NCI-H1436 treated with DMSO at 0.1 percent for 48 hours (cell line): Measurements from ENCODE around the gene GIN1.
"Not testable (repeated sequence)": the region's sequence is repeated elsewhere in the genome, so short reads cannot be mapped to it uniquely, and the experiment has no call there.

Source experiments
- DNase-seq: peaks from one replicate; lab custom pipeline; 2025; lab: John Stamatoyannopoulos, UW

Gene GIN1

GRCh38 chr5:103109277-103109676, 10.7 kb downstream of the GIN1 start:
- no peak for DNase-seq

DNA sequence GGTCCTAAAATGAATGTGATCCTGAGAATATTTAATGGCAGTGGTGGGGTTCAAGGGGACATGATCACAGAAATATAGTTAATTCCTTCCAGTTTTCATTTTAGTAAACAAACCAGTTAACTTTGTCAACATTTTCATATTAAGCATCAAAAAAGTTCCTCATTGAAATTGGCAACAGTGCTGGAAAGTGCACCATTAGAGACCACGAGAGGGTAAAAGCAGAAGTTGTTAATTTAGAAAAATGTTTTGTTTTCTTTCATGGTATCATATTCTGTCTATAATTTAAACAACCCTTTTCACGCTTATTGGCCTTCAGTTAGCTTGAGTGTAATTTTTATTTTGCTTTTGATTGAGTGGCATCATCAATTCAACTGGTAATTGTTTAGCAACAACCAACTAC, 11.9 kb downstream of the GIN1 start:
- no peak for DNase-seq

GRCh38 chr5:103102234-103102633, 17.7 kb downstream of the GIN1 start:
- no peak for DNase-seq

- no peak for DNase-seq
Measured at GRCh38 chr5:103101079-103101750, 18.7 kb downstream of the GIN1 start.

DNA sequence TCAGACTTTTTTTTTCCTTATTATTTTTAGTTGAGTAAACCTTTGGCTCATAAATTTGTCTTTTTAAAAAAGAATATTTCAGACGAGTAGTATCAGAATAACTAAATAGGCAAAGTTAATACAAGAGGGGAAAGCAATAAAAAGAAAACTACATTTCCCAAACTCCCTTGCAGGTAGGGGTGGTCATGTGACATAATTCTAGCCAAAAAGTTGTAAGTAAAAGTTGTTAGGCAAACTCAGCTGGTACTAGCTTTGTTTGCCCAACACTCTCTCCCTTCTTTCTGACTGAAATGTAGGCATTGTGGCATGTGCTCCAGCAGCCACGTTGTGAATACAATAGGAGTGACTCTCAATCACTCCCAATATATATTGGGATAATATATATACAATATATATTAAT, 20.9 kb downstream of the GIN1 start:
- no peak for DNase-seq

GRCh38 chr5:103094737-103095136, 25.2 kb downstream of the GIN1 start:
- no peak for DNase-seq

DNA sequence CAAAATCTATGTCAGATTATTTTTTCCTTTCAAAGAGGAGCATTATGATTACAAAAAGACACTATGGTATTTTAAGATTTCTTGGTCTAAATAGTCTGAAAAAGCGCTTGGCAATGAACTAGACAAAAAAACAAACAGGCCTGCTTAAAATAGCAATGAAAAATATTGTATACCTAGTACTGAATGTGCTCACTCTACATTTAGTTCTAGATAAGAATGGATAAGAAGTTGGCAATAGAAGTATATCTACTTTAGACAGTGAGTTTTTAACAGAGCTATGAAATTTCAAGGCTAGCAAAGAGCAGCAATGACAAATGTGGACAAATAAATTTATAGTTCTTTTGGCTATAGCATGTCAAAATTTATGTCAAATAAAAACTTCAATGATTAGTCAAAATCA, 26.2 kb downstream of the GIN1 start:
- no peak for DNase-seq

- no peak for DNase-seq
Measured at GRCh38 chr5:103092676-103093075, 27.3 kb downstream of the GIN1 start.

DNA sequence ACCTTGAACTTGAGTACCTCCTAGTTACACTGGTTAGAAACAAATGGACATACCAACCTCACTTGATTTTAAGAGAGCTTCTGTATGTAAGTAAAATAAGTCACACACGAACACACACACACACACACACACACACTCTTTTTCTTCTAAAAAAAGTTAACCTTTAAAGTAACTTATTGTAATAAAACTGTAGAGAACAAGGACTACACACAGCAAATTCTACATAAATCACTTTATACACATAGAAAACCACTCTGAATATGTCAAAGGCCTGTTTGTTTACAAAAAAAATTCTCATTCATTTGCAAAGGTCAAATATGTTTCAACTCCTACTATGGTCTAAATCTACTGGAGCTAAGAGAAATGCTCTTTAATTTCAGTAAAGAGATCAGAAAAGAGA, 29.1 kb downstream of the GIN1 start:
- no peak for DNase-seq

DNA sequence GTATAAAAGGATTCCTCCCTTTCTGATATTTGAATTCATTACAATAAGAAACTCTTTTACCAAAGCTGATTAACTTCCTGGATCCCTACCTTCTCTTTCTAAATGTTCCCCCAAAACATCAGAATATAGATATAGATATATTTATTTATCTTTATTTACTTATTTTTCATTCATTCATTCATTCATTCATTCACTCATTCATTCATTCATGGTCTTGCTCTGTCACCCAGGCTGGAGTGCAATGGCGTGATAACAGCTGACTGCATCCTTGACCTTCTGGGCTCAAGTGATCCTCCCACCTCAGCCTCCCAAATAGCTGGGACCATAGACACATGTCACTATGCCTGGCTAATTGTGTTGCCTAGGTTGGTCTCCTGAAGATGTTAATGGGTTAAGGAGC, 30.7 kb downstream of the GIN1 start:
- DNase-seq, result no peak

GRCh38 chr5:103086547-103086946, 33.4 kb downstream of the GIN1 start:
- no peak for DNase-seq

DNA sequence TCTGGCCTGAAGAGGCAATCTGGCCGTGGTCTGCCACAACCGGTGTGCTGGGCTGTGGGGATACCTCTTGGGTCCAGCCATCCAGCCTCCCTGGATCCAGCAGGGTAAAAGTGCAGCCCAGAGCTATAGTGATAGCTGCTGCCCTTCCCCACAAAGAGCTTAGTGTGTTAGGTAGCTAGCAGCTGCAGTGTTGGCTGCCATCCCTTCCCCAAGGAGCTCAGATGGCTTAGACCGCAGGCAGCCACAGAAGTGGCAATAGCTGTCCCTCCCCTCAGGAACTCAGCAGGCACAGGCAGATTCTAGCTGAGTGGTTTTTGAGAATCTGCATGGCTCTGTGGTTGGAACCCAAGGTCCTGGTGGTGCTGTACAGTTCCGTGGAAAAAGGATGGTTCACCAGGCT, 40.1 kb downstream of the GIN1 start:
- no peak for DNase-seq

DNA sequence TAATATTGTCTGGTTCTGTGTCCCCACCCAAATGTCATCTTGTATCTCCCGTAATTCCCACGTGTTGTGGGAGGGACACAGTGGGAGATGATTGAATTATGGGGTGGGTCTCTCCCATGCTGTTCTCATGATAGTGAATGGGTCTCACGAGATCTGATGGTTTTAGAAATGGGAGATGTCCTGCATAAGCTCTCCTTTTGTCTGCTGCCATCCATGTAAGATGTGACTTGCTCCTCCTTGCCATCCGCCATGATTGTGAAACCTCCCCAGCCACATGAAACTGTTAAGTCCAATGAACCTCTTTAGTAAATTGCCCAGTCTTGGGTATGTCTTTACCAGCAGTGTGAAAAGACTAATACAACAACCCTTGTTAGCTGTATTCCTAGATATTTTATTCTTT, 44.5 kb downstream of the GIN1 start:
- DNase-seq, result no peak

DNA sequence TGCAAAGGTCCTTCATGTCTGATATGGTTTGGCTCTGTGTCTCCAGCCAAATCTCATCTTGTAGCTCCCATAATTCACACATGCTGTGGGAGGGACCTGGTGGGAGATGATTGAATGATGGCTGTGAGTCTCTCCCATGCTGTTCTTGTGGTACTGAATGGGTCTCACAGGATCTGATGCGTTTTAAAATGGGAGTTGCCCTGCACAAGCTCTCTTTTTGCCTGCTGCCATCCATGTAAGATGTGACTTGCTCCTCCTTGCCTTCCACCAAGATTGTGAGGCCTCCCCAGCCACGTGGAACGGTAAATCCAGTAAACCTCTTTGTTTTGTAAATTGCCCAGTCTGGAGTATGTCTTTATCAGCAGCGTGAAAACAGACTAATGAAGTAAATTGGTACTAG, 46.4 kb downstream of the GIN1 start:
- DNase-seq, result not testable (repeated sequence)

DNA sequence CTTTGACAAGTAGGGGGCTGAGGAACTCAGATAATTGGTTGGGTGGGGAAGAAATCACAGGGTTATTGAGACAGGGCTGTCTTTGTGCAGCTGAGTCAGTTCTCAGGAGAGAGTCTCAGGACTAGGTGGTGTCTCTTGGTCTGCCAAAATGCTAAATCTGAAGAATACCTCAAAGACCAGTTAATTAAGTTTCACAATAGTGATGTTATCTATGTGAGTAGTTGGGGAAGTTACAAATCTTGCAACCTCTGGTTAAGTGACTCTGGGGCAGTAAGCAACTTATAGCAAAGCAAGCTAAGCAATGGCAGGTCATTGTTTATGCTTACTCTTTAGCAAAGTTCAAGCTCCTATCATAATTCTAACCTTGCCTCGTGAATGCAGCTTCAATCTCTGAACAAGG, 53.6 kb downstream of the GIN1 start:
- DNase-seq, result no peak

DNA sequence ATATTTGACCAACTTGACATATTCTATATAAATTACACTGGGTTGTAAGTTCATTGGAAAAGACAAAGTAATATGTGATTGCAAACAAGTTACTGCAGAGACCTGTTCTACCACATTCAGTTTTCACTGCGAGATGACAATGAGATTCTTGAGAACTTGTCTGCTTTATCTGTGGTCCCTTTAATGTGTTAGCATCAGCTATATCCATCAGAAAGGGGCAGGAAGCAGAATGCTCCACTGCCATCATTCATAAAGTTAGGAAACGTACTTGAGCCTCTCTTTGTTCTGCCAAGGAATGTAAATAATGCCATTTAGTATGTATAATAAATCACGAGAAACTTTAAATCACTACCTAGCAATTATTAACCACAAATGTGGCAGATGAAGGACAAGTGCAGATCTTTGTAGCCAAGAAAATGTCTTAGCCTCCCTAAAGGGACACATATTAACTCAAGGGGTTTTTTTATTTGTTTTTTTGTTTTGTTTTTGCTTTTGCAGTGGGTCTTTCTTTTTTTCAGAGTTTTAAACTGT, 59.4 kb downstream of the GIN1 start:
- DNase-seq, result no peak

DNA sequence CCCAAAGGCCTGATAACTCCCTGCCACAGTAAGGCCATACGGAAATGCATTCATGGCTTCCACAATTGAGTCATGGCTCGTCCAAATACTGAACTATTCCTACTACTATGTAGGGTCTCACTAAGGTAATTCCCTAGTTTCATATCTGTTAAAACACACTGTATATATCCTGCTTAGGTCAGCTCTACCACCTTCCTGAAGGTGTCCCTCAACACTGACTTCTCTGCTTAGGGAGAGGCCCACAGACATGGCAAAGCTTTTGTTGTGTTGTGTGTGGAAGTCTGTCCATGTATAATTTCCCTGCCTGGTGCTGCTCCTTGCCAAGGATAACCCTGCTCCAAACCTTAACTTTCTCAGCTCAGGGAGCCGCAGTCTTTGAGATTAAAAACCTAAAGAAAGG, 60.4 kb downstream of the GIN1 start:
- no peak for DNase-seq

DNA sequence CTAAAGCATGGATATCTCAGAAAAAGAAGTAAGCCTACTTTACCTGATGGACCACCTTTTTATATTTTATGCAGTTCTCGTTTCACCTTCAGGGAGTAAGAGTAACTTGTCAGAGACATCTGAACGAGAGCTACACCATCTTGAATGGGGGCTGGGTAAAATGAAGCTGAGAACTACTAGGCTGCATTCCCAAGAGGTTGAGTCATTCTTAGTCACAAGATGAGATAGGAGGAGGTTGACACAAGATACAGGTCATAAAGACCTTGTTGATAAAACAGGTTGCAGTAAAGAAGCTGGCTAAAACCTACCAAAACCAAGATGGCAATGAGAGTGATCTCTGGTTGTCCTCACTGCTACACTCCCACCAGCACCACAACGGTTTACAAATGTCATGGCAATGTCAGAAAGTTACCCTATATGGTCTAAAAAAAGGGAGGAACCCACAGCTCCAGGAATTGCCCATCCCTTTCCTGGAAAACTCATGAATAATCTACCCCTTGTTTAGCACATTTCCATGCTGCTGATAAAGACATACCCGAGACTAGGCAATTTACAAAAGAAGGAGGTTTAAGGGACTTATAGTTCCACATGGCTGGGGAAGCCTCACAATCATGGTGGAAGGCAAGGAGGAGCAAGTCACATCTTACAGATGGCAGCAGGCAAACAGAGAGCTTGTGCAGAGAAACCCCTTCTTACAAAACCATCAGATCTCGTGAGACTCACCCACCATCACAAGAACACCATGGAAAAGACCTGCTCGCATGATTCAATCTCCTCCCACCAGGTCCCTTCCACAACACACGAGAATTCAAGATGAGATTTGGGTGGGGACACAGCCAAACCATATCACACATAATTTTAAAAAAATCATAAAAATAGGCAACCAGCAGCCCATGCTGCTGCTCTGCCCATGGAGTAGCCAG, 62.5 kb downstream of the GIN1 start:
- DNase-seq, result no peak

DNA sequence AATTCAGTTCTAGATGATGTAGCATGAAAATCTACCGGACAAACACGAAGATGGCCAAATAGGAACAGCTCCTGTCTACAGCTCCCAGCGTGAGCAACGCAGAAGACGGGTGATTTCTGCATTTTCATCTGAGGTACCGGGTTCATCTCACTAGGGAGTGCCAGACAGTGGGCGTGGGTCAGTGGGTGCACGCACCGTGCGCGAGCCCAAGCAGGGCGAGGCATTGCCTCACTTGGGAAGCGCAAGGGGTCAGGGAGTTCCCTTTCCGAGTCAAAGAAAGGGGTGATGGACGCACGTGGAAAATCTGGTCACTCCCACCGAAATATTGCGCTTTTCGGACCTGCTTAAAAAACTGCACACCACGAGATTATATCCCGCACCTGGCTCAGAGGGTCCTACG, 73.2 kb downstream of the GIN1 start:
- DNase-seq, result not testable (repeated sequence)

GRCh38 chr5:103041071-103041676, 78.8 kb downstream of the GIN1 start:
- DNase-seq, result no peak

DNA sequence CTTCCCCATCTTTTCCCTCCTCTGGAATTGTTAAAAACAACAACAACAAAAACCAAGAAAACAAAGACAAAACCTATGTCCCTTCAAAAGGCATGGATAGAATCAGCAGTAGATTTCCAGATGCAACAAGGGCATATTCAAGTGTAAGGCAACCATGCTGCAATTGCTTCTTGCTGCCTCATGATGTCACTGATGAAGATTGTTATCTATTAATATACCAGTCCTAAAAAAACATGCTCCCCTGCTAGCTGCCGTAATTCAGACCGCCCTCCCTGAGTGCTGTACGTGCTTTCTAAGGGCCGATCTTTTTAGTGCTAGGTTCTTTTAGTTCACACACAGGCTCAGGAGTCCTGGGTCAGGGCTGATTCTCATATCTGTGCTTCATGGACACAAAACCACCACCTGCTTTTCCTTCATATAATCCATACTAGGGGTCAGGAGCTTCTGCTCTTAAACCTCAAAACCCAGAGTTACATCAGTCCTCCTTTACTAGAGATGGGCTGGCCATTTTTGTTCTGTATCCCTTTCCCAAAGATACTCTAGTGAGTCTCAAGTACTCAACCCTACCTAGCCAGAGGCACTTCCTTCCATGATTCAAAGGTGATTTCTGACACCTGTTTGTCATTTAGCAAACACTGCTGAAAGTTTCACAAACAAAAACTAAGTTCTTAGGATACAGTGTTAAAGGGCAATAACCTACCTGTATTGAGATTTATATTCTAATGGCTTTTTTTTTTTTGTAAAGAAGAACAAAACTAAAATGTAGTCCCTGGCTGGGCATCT, 82.1 kb downstream of the GIN1 start:
- DNase-seq, result no peak

- no peak for DNase-seq
Measured at GRCh38 chr5:103036601-103037000, 83.3 kb downstream of the GIN1 start.
